HPDE6-E6E7 (cell line): ENCODE measurements around the gene TEKT4.
"Not testable (repeated sequence)": the region's sequence is repeated elsewhere in the genome, so short reads cannot be mapped to it uniquely, and the experiment has no call there.

Experiments used
- DNase-seq: peaks from one replicate; pipeline ENCODE4 v3.0.0; 2011; ENCODE audit warnings: missing footprints; ENCODE audit errors: extremely low spot score

The TEKT4 gene

DNA sequence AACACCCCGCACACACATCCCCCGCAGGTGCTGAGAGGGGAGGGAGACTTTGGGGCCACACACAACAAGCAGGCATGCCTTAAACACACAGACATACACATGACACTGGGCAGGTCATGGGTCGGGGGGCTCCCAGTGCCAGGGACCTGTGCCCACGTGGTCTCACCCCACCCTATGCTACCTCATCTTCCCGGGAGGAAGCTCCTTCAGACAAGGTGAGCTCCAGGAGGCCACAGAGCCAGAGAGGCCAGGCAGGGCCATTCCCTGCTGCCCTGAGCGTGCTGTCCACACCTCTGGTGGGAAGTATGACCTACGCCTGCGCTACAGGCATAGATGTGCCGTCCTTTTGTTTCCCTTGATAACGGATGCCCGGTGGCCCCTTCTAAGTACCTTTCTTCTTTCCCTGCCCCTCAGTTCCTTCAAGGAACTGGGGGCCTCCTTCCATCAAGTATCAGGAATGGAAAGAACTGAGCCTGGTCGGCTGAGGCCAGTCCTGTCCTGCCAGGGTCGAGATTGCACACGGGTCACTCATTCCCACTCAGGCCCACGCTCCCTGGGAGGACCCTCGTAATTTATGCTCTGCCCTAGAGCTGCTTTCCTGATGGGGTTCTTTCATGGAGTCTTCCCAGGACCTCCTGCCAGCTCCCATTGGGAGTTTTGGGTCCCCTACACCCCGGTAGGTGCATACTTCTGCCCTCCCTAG lies 4.7 kb downstream of the TEKT4 start:
- no peak for DNase-seq

DNA sequence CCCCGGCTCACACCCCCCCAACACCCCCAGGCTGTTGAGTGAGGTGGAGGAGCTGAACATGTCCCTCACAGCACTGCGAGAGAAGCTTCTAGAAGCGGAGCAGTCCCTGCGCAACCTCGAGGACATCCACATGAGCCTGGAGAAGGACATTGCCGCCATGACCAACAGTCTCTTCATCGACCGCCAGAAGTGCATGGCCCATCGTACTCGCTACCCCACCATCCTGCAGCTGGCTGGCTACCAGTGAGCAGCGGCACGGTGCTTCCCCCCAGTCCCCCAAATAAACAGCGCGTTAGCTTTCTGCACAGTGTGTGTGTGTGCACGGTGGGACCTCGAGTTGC lies 5.3 kb downstream of the TEKT4 start:
- no peak for DNase-seq

DNA sequence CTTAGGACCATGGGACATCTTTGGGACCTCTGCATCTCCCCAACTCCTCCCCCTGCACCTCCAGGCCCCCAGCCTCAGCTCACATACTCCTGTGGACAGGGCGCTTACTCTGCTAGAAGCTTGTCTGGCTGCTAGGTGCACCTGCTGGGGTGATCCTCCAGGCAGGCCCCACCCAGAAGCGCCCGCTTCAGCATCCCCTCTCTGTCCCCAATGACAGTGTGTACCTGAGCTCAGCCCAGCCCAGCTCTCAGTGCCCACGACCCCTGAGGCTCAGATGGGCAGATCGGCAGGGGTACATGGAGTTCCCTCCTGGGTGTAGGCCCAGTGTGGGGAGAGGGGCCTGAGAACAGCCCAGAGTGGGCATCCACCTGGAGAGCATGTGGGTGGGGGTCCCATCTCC lies 5.9 kb downstream of the TEKT4 start:
- no peak for DNase-seq

DNA sequence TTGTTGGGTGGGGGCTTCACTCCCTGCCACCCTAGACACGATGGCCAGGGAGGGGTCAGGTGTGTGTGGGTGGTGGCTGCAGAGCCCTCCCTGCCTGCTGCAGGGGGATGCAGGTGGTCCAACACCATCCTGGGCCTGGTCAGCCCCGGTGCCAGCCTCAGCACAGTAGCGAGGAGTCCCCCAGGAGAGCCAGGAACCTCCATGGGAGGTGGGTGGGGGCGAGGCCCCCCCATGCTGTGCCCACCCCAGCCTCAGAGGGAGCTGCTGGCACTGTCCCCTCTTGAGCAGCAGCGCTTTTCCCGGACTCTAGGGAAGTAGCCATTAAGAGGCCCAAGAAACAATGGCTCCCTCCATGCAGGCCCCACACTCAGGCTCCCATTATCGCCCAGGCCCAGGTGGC lies 7.3 kb downstream of the TEKT4 start:
- not testable (repeated sequence) for DNase-seq

DNA sequence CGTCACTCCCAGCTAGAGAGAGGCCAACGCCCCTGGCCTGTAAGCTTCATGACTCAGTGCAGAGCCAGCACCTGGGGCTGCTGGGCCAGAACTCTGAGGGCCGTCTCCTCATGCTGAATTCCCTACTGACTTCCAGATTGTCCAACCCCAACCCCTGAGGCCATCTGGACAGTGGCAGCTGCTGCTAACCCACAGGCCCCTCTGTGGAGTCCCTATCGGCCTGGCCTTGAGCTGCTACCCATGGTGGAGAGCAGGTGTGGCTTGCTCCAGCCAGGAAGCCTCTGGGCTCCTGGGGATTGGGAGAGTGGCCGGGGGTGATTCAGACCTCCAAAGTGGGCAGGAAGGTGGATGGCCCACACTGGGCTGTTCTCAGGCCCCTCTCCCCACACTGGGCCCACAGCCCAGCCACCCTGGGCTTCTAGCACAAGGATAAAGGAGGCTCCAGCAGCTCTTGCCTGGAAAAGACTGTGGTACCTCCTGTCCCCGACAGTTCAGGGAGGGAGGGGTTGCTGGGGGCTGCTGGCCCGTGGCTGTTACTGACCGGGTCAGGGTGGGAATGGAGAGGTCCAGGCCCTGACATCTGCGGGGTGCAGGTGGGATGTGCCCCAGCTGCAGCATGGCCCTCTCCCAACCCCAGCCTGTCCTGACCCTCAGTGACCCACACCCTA lies 8.2 kb downstream of the TEKT4 start:
- DNase-seq, result no peak

DNA sequence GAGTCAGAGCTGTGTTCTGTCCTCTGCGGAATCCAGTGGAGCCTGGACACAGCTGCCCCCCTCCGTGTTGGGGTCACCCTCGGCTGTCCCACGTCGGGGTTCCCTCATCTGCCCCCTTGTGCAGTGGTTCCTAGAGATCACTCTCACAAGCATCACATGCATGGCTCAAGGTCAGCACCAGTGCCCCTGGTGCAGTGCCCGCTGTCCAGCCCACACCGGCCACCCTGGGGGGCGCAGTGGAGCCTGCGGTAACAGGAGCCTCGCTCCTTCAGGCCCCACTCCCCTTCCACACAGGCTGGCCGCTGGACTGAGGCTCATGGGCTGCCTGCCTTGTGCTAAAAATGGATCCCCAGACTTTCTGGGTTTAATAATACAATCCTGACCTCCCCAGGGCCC lies 8.8 kb downstream of the TEKT4 start:
- DNase-seq, result no peak

DNA sequence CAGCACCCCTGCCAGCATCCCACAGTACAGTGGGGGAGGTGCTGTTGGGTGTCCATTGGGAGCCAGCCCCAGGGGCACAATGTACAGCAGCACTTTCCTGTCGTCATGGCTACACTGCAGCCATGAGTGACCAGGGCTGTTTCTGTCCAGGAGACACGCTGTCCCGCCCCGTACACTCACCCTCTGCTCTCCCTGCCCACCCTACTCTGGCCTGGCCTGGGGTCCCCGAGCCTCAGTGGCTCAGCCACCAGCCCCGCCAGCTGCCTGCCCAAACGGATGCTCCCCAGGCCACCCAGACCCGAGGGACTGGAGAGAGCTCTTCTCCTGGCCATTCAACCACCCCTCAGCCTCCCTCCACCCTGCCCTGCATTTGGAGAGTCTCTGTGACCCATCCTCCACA lies 9.3 kb downstream of the TEKT4 start:
- DNase-seq, result no peak

DNA sequence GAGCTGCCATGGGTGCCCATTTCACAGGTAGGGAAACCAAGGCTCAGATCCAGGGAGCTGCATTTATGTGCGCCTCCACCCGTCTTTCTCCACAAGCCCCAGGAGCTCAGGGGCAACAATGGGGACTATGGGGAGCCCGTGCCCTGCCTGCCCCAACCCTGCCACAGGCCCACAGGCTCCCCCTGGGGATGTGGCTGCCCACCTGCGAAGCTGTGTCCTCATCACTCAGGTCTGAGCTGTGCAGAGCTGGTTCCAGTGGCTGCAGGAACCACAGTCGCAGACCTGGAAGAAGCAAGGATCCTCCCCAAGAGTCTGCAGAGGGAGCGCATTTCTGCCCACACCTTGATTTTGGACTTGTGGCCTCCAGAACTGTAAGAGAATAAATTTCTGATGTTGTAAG lies 9.8 kb downstream of the TEKT4 start:
- DNase-seq, result no peak

DNA sequence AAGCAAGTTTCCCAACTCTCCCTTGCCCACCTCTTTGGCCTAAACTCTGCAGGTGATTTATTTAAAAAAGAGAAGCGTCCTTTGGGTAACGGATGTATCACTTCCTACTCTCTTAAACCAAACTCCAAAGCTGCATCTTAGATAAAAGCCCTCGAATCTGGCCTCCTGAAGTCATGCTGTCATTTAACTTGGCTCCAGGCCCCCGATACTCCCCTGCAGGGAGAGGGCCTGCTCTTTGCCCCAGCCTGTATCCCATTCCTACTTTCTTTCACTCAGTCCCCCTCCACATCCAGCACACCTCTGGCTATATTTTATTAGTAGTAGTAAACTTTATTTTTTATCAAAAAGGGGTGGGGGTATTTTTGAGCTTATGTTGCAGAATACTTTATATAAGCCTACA lies 19.0 kb downstream of the TEKT4 start:
- DNase-seq, result no peak

DNA sequence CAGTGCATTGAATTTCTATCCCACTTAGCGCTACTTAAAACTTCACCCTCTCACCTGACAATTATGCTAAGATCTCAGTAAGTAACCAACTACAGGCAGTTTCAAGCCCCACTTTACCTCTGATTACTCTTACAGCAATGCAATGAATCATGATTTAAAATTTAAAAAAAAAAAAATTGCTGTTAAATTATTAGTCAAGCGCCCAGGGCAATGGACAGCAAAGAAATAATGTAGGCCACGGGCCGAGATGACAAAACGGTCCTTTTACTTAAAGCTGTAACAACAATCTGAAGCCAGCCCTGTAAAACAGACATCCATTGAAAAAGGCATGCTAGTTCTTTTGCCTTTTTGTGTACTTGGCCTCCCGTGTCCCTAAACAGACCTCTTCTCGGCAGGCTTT lies 24.0 kb downstream of the TEKT4 start:
- DNase-seq, result not testable (repeated sequence)

DNA sequence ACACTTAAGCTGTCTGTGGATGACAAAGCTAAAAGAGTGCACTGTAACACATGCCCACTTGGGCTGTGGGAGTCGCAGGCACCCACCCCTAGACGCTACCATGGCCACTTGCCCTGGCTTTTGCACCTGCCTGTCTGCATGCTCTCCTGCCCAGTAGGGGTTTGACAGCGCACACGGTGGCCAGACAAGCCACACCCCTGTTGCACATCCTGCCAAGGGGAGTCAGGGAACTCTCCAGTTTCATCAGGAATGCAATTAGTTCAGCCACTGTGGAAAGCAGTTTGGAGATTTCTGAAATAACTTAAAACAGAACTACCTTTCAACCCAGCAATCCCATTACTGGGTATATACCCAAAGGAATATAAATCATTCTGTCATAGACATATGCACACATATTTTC lies 35.7 kb downstream of the TEKT4 start:
- not testable (repeated sequence) for DNase-seq

DNA sequence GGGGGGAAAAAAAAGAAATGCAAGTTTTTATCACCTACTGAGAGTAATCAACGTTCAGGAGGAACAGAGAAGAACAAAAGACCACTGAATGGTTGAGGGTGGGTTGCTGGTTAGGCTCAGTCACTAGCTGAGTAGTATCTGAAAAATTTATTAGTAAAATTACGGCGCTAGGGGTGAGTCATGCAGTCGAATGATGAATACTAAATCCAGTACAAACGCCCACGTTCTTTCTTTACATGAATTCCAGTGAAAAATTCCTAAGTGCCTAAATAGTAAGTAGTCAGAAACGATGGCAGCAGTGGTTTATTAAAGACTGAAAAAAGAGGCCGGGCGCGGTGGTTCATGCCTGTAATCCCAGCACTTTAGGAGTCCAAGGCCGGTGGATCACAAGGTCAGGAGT lies 52.0 kb downstream of the TEKT4 start:
- DNase-seq, result no peak

DNA sequence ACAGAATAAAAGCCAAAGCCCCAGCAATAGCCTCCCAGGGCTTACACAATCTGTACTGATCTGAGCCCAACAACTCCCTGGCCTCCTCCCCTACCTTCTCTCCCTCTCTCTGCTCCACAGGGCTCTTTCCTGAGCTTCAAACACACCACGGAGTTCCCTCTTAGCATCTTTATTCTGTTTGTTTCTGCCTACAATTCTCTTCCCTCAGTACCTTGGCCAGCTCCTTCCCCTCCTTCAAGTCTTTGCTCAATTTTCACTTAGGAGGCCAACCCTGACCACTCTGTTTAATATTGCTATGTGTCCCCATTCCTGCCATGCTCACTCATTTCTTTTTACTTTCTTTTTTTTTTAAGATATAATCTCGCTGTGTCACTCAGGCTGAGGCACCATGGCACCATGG lies 53.8 kb downstream of the TEKT4 start:
- not testable (repeated sequence) for DNase-seq
